Bone marrow (tissue), 2 donors: ENCODE data around the gene RFX3.

Experiments
- DNase-seq, 2 donors: peaks; one replicate each; lab custom pipeline; 2025; lab: John Stamatoyannopoulos, UW

The RFX3 gene

DNA sequence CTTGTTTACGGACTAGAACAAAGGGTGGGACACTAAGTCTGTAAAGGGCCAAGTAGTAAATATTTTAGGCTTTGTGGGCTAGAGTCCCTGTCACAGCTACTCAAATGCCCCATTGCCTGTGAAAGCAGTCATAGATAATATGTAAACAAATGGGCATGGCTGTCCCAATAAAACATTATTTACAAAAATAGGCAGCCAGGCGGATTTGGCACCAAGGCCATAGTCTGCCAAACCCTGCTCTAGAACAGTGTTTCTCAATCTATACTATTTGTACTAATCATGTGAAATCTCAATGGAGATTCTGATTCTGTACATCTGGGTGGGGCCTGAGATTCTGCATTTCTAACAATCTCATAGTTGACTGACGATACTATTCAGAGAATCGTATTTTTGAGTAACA lies 92.0 kb downstream of the RFX3 start:
- no peak for DNase-seq

DNA sequence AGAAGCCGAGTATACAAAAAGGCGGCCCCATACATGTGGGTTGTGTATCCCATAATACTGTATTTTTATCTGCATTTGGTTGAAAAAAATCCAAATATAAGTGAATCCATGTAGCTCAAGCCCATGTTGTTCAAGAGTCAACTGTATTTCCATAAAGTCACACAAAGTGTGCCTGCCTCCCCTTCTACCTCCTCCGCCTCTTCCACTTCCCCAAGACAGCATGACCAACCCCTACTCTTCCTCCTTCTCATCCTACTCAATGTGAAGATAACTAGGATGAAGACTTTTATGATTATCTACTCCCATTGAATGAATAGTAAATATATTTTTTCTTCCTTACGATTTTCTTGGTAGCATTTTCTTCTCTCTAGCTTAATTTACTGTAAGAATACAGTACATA lies 92.7 kb downstream of the RFX3 start:
- no peak for DNase-seq

DNA sequence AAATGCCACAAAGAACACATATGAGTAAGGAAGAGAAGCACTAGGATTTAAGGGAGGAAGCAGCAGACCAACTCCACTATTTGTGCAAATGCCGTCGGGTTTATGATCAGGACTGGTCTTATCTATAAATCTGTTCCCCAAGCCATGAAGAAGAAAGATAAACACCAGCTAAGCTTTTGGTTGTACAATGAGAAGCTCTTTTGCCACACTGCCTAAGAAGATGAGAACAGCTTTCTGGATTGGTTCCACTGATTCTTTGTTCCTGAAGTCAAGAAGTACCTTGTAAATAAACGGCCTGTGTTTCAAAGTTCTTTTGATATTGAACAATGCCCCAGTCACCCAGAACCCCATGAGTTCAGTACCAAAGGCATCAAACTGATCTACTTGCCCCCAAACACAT lies 93.9 kb downstream of the RFX3 start:
- DNase-seq, result no peak

DNA sequence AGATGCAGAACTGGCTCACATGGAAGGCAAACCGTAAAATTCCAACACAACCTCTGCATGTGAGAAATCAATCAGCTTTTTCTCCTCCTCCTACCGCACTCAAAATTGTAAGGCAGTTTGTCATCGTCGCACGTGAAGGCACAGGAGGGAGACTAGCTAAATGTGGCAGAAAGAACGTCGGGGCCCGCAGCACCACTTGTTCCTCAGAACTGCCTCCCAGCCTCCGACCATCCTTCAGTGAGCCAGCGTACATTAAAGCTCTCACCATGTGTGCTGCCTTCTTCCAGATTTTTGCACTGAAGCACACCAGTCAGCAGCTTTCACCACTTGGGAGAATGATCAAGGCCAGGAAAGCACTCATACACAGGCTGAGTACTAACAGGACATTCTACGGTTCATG lies 105.9 kb downstream of the RFX3 start:
- no peak for DNase-seq

DNA sequence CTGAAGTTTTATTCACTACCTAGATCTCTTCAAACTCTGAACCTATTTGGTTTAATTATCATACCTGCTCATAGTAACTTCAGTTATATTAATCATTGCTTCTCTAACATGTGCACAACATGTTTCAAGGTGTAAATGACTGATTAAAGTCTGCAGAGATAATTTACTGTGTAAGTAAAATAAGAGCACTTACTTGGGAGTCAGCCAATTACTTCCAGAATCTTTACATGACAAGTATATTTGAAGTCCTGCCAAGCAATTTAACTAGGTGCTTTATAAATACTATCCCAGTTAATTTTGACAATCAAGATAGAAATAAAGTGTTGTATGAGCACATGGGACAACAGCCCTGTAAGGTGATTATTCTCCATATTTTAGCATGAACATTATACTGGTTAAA lies 109.9 kb downstream of the RFX3 start:
- no peak for DNase-seq

DNA sequence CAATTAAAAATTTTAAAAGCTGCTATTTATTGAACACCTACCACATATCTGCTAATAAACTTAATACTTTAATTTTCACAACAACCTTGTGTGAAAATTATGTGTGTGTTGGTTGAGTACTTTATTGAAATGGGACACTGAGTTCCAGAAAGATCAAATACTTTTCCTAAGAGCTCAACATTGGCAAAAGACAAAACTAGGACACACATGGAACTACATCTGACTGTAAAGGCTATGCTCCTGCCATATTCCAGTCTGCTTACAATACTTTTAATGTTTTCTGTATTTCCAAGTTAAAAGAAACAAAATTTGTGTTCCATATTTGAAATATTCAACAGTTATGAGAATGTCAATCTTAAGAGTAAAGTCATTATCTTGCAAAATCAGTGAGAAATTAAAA lies 111.8 kb downstream of the RFX3 start:
- DNase-seq, result no peak

DNA sequence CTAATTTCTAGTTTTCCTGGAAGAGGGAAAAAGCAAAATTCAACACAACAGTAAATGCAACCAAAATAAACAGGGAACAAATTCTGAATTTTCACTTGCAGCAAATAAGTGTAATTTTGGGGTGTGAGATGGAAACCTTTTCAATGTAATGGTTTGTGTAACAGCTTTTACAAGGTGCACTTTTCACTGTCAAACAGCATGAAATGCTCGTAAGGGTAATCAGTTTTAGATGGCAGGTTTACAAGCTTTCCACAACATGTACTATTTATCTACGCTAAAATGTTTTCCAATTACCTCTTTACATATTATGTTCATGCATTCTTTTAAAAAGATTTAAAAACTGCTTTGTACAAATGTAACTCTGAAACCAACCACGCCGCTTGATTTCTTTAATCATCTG lies 115.3 kb downstream of the RFX3 start:
- DNase-seq, result no peak

DNA sequence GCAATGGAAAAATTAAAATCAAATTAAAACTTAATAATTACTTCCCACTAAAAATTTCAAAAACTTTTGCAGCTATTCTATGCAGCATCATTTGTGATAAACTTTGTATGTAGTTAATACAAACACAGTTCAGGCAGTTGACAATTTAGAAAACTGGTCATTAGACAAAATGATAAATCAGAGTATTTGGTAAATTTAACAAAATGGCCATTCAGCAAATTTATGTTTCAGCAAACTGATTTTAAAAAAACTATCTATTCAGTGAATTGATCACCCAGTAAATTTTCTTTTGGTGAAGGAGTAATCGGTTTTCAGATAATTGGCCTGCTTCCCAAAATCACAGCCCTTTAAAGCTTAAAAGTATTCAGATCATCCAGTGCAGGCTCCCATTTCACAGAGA lies 116.3 kb downstream of the RFX3 start:
- no peak for DNase-seq

DNA sequence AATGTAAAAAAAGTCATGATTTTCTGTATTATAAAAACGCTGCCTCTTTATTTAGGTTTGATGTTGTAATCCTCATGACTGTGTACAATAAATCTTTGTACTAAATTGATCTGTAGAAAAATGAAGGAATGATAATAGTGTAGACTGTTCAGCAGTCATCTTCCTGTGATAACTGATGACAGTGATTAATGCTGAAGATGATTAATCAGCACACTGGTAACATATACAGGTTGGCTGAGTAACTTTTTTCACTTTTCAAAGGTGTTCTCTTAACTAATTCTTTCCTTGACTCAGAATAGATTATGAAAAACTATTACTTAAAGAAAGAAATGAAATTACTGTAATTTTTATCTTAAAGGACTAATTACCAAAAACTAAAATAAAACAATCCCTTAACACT lies 122.5 kb downstream of the RFX3 start:
- no peak for DNase-seq

DNA sequence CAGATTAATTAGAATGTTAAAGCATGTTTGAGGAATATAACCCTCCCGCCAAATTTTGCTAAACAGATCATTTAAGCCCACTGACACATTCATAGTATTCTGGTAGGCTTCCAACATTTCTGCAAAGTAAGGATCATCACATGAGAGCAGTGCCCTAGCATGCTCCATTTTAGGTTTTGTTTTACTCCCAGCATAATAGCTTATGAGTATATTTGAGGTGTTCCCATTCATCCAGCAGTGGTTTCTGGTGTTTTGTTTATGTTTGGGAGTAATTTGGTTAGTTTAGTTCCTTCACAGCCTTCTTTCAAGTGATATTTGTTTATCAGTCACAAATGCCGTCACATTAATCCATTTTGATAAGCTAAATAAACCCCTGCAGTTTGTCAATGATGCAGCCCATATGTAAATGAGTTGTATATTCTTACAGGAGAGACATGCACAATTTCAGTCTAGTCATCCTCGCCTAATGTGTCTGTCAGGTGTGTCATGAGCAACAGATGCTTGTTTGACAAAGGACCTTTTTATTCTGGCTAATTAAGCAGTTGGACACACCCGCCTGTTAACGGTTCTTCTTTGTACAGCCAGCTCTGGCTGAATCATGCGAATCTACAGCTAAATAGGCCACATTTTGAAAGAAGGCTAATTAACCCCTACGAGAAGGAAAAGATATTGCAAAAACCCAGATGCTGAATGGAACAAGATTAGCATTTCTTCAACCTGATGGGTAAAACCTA lies 124.4 kb downstream of the RFX3 start:
- no peak for DNase-seq

DNA sequence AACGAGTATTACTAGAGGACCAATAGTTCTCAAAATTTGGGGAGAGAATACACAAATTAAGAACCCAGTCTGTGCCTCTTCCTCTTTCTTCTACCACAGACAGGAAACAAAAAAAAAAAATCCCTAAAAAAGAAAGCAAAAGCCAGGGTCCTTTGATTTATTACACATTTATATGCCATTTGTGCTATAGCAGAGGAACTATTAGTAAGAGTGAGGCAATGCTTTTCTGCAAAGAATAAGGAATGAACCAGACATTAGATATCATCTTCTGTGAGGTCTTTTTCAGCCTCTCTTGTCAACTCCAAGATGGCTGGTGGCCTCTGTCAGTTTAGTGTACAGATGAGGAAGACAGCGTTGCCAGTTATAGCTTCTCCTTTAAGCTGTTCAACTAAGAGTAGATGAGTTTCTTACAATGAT lies 127.6 kb downstream of the RFX3 start:
- peak in 1 of 2 donors; percentile 90 for DNase-seq

DNA sequence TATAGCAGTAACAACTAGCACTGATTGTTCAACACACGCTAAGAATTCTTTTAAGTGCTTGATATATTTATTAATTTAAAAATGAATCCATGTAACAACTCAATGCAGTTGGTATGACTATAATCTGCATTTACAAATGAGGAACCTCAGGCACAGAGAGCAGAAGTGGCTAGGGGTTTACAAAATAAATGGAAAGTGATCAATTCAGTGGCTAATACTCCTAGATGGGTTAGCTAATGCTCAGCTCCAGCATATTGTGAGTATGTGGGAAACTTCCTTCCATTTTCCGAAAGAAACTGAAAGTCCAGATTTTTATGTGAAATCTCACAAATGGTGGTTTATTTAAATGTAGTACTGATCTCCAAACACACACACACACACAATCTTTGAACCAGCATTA lies 128.0 kb downstream of the RFX3 start:
- peak in 1 of 2 donors; percentile 24 for DNase-seq

DNA sequence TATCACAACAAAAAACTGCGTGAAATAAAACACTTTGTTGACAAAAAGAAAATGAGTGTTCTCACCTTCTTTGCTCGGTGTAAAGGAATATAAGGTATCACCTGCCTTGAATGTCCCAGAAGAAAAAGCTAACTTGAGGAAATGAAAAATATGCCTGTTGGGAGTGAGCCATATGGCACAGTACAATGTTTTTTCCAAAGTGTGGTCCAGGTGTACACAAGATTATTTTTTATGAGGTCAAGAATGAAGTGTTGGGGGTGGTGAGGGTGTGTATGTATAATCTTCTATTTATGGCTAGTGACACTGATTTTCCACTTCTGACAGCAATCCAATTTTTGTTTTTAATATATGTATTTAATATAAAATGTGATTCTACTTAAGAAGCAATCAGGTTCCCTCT lies 134.4 kb downstream of the RFX3 start:
- DNase-seq, result no peak

DNA sequence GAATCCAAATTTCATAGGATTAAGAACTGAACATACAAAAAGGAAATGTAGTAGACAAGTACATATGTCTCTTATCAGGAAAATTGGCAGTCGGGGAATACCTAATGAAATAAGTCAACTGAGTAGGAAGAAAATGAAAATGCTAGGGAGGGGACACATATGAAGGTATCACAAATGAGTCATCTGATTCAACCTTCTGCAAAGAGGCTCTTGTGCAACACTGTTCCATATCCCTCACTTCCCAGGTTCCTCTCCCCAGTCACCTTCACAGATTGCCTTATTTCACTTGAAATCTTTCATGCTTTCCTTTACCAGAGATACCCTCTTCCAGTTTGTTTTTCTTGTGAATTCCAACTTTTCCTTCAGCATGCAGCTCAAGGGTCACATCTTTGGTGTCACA lies 139.0 kb downstream of the RFX3 start:
- DNase-seq, result no peak

DNA sequence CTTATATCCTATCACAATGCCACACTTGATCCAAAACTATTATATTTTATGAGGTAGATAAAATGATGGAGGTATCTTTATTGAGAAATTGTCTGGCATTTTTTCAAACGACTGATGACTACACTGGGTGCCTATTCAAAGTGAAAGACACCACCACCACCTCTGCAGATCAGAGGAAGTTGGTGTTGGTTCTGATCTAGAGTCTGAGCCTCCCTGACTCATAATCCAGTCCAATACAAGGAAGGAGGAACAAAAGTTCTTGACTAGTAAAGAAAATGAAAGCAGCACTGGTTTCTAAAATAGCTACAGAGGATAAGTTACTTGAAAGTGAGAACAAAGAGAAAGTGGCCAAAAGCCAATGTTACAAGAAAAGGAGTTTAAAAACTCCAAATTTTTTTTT lies 139.9 kb downstream of the RFX3 start:
- peak in 1 of 2 donors; percentile 27 for DNase-seq

DNA sequence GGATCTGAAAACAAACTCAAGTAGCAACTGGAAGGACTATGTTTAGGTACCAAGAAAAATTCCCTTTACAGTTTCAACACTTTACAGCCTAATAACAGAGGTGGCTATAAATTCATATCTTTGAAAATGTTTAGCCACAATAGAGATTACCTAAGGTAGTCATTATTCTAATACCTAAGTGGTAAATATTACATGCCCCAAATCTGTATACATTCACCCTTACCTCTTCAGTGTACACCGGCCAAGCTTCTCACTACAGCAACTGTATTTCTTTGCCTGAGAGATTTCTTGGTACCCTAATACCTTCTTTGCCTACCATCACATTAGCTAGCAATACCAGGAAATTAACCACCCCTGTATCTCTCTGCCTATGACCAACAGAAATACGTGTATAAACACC lies 154.0 kb downstream of the RFX3 start:
- no peak for DNase-seq

DNA sequence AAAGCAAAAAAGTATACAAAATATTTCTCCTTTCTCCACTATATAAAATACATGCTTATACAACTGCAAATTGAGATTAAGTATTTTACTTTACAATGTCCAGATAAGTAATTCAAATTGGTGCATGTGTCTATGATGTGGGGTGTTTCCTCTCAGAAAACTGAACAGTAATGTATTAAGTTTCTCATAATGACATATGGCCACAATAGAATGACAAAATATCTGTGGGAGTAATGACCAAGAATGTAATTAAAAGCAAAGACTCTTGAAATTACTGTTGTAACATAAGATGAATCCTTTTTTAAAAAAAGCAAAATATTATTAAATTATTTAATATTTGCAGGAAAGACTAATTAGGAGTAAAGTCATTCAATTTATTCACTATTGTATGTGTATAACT lies 155.1 kb downstream of the RFX3 start:
- no peak for DNase-seq

DNA sequence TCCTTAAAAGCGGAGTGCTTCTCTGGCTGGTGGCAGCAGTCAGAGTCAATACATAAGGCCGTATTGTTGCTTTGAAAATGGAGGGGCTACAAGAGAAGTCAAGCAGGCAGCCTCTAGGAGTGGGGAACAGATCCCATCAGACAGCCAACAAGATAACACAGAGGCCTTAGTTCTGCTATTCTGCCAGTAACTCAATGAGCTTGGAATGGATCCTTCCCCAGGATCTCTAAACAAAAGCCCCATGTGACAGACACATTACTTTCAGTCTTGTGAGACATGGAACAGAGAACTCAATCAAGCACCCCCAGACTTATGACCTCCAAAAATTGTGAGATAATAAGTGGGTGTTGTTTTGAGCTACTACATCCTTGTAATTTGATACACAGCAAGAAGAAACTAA lies 158.6 kb downstream of the RFX3 start:
- no peak for DNase-seq

DNA sequence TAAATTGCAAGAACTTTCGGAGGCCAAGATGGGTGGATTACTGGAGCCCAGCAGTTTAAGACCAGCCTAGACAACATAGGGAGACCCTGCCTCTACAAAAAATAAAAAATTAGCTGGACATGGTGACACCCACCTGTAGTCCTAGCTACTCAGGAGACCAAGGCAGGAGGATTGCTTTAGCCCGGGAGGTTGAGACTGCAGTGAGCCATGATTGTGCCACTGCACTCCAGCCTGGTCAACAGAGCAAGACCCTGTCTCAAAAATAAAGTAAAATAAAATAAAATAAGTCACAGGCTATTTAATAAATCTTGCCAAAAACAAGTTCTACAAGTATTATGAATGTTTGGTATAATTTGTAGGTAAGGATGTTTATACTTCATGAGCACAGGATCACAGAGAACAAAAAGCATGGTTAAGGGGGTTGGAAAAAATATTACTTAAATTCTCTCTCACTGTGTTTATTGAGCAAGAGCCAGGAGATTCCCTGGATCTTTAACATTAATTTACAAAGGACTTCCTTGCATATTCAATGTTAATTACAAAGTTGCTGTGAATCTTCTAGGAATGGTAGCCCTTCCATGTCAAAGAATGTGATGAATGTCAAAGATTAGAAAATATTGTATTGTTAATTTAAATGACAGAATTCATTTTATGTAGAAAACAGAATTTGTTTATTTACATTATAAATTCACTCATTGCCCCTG lies 164.0 kb downstream of the RFX3 start:
- DNase-seq, result no peak

DNA sequence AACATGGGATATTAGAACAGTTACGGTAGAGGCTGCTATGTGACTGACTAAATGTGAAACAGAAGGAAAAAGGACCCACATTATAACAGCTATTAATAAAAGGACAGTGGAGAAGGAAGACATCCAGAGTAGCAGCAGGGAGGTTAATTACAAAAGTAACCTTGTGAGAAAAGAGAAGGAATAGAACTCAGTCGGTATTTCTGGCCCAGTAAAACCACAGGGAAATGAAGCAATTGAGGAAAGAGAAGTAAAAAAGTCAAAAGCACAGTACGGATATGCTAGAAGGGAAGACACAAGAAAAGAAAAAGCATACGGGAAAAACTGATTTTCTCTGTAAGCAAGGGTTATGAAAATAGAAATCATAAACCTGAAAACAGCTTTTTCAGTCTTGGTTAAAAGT lies 164.7 kb downstream of the RFX3 start:
- DNase-seq, result no peak

DNA sequence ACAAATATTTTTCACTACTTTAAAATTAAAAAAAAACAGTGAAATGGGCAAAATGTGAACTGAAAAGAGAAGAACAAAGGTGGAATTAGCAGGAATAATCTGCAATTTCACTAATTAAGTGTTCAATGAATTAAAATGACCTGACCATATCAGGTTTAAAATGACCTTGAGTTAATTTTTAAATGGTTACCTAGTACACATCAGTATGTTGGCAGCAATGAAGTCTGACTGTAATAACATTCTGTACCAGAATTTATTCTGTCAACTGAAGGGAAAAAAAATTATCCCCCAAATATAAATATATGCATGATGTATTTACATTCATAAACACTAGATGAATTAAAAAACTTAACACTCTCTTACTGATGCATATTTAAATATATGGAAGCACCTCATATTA lies 165.6 kb downstream of the RFX3 start:
- no peak for DNase-seq

DNA sequence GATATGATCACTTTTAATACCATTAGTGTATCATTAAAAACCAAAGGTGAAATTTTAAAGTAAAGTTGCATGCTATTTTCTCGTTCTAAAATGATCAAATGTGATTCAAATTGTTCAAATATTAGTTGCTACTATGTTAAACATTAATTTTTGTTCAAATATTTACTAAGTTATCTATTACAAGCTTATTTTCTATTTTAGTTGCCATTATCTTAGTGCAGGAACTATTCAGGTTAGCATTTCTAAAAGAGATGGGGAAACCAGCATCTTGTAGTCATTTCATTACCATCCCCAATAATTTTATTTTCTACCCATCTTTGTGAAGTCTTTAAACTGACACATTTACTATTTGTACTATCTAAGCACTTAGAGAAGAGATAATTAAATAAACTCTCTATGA lies 166.0 kb downstream of the RFX3 start:
- no peak for DNase-seq

DNA sequence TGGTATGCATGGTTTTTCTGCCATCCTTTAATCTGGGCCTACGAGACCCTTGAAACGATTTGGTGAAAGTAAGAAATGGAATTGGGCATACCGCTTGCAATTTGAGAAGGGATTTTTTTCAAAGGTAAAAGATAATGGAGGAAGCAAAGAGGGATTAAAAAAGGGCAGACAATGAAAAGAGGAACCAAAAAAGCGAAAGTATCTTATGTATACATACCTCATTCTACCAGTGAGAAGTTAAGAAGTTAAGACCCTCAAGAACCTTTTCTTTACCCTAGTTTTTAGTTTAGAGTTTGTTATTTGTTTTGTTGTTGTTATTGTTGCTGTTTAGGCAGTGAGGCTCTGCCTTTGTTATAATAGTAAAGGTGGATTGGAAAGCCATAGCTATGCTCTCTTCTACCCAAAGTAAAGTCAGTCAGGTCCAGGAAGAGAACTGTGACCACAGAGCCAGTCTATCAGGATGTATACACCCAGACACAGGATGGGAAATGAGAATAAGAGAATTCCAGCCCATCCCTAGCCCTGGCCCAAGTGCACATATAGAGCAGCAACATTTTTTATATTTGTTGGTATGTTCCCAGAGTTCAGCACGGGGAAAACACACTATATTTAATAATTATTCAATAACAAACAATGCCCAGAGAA lies 166.6 kb downstream of the RFX3 start:
- peak in 1 of 2 donors; percentile 63 for DNase-seq
